HG02938 (cell line): ENCODE results near the gene FHIT.

Source experiments
- ATAC-seq: cut with Tn5 transposase; IDR thresholded peaks from one replicate; pipeline ENCODE4 v1.9.1; 2021; ENCODE audit warnings: mild to moderate bottlenecking, moderate library complexity; ENCODE audit not compliant: unreplicated experiment

FHIT gene

GRCh38 chr3:60149501-60149900, 1101.8 kb downstream of the FHIT start:
- ATAC-seq: no peak

DNA sequence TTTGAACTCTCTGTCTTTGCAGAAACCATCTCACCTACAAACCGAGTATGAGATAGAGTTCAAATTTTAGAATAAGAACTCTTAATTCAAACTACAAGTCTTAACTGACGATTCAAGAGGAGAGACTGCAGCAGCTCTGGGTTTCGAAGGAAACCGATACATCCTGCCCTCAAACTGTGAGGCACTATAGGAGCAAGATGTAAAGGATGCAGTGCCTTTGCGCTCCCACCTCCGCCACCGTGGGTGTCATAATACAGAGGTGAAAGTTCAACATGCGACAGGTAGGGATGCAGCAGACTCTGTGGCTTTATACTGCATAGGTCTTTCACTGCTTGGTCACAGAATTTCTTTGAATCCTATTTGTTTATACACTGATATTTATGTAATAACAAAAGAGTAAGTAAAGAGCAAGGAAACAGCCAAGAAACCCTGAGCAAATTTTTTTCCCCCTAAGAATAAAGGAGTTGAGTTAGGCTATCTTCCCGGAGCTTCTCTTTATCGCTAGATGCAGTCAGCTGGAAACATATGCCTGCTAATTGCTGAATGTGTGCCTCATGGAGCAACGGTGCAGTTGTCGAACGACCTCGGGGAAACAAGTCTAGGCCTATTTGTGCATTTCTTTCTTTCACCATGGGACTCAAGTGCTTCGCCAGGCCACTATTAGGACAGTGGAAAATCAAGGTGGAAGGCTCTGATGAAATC, 1103.9 kb downstream of the FHIT start:
- no peak for ATAC-seq

GRCh38 chr3:60146121-60146520, 1105.1 kb downstream of the FHIT start:
- no peak for ATAC-seq

GRCh38 chr3:60144071-60144470, 1107.2 kb downstream of the FHIT start:
- ATAC-seq: no peak

DNA sequence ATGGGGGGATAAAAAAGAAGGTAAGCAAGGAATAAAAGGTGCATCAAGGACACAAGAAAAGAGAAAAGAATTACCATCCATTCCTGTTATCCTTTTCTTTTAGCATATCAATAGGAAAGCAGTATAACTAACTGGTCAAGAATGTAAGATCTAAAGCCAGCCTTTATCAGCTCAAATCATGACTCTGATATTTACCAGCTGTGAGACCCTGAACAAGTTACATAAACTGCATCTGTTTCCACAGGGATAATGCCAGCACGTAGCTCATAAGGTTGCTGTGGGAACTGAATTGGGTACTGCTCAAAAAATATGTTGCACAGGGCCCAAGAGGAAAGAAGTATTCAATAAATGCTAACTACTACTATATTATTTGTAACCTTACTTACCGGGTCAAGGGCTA, 1109.2 kb downstream of the FHIT start:
- ATAC-seq: no peak

DNA sequence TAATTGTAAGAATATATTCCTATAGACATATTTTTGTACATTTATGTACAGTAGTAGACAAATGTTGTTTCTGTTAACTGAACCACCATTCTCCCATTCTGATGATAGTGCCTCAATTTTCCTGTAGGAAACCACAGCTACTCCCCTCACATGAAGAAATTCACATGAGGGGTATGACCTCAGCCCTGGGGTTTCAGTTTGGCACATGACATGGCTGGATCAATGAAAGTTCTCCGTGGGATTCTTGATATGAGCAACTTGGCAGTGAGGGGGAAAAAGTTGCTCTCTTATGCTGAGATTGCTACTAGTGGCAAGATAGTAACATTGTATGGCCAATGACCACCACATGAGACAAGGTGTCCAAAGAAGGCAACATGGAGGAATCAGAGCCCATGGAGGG, 1111.1 kb downstream of the FHIT start:
- no peak for ATAC-seq

- no peak for ATAC-seq
Observed at GRCh38 chr3:60136601-60137000, 1114.7 kb downstream of the FHIT start.

DNA sequence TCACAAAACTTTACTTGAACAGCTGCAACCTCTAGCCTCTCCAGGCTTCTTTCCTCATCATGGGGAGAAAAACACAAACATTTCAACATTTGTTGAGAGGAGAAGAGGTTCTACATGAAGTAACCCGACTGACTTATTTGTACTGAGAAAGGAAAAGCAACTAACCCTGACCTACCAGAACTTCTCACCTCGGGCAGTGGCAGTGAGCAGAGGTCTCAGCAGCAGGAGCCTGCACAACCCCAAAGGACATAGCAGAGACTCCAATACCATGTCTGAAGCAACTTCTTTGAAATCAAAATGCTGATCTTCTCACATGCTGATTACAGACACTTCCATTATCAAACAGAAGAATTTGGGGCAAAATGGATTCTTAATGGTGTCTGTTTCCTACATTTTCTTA, 1115.8 kb downstream of the FHIT start:
- ATAC-seq: no peak

GRCh38 chr3:60133269-60134162, 1117.7 kb downstream of the FHIT start:
- ATAC-seq: no peak

DNA sequence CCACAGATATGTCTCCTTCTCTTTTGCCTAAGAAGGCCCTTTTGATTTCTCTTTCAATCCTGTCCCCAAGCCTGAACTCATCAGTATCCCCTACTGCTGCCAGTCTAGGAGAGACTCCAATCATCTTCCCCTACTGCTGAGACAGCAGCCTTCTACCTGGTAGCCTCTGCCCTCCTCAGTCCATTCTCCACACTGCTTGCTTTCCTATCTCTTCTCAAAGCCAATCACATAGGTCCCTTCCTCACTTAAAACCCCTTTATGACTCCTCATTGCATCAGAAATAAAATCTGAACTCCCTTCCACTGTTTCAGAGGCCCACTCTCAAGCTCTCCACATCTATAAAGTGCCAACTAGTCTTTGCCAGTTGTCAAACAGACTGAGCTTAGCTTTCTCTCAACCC, 1119.6 kb downstream of the FHIT start:
- ATAC-seq: no peak

- no peak for ATAC-seq
Observed at GRCh38 chr3:60126511-60127304, 1124.5 kb downstream of the FHIT start.

DNA sequence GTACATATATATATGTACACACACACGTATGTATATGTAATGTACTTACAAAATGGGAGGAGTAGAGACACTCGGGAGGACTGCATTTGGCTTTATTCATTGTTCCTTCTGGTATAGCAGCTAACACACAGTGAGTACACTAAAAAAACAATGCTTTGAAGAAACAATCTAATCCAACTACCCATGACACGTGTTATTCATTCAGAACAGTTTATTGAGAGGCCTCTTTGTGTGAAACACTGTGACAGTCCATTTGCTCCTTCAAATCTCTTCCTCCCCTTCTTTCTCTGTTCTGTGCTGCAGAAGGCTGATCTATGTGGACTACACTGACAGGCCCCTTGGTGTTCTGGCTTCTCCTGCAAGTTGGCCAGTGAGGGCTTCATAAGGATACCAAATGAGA, 1125.6 kb downstream of the FHIT start:
- ATAC-seq: no peak

- ATAC-seq: no peak
Observed at GRCh38 chr3:60120245-60120644, 1131.0 kb downstream of the FHIT start.

- ATAC-seq: no peak
Observed at GRCh38 chr3:60114191-60114590, 1137.1 kb downstream of the FHIT start.

GRCh38 chr3:60107275-60107674, 1144.0 kb downstream of the FHIT start:
- no peak for ATAC-seq

GRCh38 chr3:60102154-60102553, 1149.1 kb downstream of the FHIT start:
- no peak for ATAC-seq

- no peak for ATAC-seq
Observed at GRCh38 chr3:60101621-60102020, 1149.6 kb downstream of the FHIT start.

DNA sequence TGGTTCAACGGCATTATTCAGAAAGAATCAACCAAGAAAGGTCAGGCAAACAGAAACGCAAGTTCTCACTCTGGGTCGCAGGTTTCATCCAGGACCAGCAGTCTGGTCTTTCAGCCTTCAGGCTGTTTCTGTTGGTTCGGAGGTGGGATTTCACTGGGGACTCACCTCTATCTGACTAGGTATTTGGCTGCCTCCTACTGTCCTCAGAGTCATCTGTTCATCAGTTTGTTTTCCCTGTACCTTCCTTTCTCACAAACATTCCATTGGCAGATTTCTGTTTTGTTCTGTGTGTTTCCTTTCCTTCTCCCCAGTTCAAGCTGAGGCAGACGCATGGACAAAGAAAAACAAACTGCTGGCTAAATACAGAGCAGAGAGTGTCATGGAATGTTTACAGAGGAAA, 1154.8 kb downstream of the FHIT start:
- no peak for ATAC-seq

DNA sequence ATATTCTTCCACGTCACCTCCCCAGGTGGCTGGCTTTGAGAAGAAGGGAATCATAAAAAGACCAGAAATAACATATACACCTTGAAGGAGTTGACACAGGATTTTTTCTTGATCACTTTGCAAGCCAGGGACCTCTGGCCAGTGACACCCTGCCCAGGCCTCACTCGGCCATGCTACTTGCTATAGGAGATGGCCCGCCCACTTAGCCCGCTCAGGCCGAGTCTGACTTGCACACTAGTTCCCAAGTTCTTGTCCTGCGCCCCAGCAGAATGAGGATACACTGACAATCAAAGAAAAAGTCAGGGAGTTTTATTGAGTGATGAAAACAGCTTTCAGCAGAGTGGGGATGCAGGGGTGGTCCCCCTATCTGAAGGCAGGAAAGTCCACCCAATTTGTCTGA, 1155.3 kb downstream of the FHIT start:
- ATAC-seq: no peak

DNA sequence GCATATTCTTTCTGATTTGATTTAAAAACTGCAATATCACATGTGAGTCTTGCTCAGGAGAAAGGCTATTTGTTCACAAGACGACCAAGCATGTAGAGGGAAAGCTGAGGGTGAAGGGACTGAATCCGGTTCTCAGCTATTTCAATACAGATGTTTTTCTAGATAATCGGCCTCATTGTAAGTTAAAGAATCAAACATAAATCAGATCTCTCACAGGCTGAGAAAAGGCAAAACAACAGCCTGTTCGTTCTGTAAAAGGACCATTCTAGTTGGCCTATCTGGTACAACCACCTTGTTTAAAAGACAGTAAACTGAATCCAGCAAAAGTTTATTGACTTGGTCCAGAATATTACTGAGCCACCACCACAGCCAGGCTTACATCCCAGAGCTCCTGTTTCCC, 1155.7 kb downstream of the FHIT start:
- no peak for ATAC-seq

GRCh38 chr3:60094392-60094947, 1156.8 kb downstream of the FHIT start:
- no peak for ATAC-seq
